Central memory CD4-positive, alpha-beta T cell (primary cell): ENCODE results near the gene LIN7C.

Source experiments
- DNase-seq: peaks from one replicate; pipeline ENCODE4 v3.0.0; 2022

LIN7C gene

DNA sequence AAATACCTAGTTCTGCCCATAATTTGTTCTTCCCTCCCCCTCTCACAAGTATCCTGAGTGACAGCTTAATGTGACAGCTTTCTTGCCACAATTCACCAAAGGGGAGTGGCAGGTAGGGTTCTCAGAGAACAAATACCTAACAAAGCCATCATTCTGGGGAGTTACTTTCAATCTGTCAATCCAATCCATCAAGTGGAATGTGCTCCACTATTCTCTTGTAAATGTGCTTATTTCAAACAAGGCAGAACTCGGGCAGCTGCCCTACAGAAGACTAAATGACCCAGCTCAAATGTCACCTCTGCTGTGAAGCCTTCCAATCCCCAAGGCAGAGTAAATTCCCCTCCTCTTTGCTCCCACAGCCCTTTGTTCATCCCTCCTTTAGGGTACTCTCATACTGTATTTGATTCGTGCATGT, 61.8 kb downstream of the LIN7C start:
- no peak for DNase-seq
